Activated T-helper 1 cell treated with anti-CD3 and anti-CD28 coated beads, Interleukin-12 subunit alpha, Interleukin-12 subunit beta, Interleukin-2, Interleukin-4 antibody, amounts not matched to agents 30 ng/mL and 10 ng/mL and 1 ng/mL, durations not matched to agents 14 hours and 24 hours and 36 hours (primary cell): Measurements from ENCODE around the gene PHKA1. TPM values are rescaled to one million over a fixed set of nuclear protein-coding genes. Genes with fewer than 3 reads are reported as not detected.
"Not testable (repeated sequence)": the region's sequence is repeated elsewhere in the genome, so short reads cannot be mapped to it uniquely, and the experiment has no call there.

ENCODE experiments used
- DNase-seq: peaks from one replicate; pipeline ENCODE4 v3.0.0; 2021; ENCODE audit warnings: low spot score
- H3K27ac Mint-ChIP-seq: one replicate; pipeline ENCODE4 v1.8.0; 2021; ENCODE audit warnings: mild to moderate bottlenecking, mixed read lengths
- H3K27me3 Mint-ChIP-seq: one replicate; pipeline ENCODE4 v1.8.0; 2022; ENCODE audit warnings: mild to moderate bottlenecking, moderate library complexity, mixed read lengths; ENCODE audit not compliant: insufficient read depth
- H3K36me3 Mint-ChIP-seq: one replicate; pipeline ENCODE4 v1.8.0; 2021; ENCODE audit warnings: low read depth, mixed read lengths
- H3K4me1 Mint-ChIP-seq: one replicate; pipeline ENCODE4 v1.8.0; 2021; ENCODE audit warnings: low read depth, mixed read lengths
- H3K4me3 Mint-ChIP-seq: one replicate; pipeline ENCODE4 v1.8.0; 2021; ENCODE audit warnings: mild to moderate bottlenecking, moderate library complexity, mixed read lengths
- H3K9me3 Mint-ChIP-seq: one replicate; pipeline ENCODE4 v1.8.0; 2021; ENCODE audit warnings: mixed read lengths
- intact Hi-C: fragments of 100-400 bp; cut with micrococcal nuclease; formaldehyde crosslinking; loops from one replicate; pipeline ENCODE4 v1.15.1; 2024
- total RNA-seq: library from RNA; stranded (reverse); gene quantifications from 2 replicates; pipeline ENCODE4 v1.2.3, GENCODE V29; 2022

The PHKA1 gene
- total RNA-seq = 7.5 TPM in 2 replicates

GRCh38 chrX:72713599-72714477 is at the start of gene PHKA1:
Gene PHKA1 (minus strand): TSS chrX:72714306. CDS start chrX:72713880, 426 bp downstream.
- Mint-ChIP-seq H3K4me1 (peaks cover 16% of the 10 kb centered on the region), H3K27ac (peak within 1 kb of the TSS; percentile 34), H3K4me3 (peak within 1 kb of the TSS; percentile 78)
- not testable (repeated sequence) for H3K9me3 Mint-ChIP-seq, H3K36me3 Mint-ChIP-seq, H3K27me3 Mint-ChIP-seq
- intact Hi-C loops = loop anchor here (1.0 to 5.0 kb wide), 4 partner anchors 93 to 407 kb away; partner anchors contain the start of genes CITED1 and HDAC8
- peak; percentile 27 for DNase-seq

DNA sequence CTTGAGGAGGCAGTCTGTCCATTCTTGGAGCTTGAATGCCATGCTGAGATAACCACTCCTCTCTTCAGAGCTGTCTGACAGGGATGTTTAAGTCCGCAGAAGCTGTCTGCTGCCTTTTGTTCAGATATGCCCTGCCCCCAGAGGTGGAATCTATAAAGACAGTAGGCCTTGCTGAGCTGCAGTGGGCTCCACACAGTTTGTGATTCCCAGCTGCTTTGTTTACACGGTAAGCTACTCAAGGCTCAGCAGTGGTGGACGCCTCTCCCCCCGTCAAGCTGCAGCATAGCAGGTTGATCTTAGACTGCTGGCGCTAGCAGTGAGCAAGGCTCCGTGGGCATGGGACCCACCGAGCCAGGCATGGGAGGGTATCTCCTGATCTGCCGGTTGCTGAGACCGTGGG is 46.3 kb upstream of the PHKA1 start:
- intact Hi-C loops, H3K4me1 Mint-ChIP-seq, H3K36me3 Mint-ChIP-seq, H3K4me3 Mint-ChIP-seq, H3K27ac Mint-ChIP-seq, DNase-seq, H3K27me3 Mint-ChIP-seq, H3K9me3 Mint-ChIP-seq: not testable (repeated sequence)

DNA sequence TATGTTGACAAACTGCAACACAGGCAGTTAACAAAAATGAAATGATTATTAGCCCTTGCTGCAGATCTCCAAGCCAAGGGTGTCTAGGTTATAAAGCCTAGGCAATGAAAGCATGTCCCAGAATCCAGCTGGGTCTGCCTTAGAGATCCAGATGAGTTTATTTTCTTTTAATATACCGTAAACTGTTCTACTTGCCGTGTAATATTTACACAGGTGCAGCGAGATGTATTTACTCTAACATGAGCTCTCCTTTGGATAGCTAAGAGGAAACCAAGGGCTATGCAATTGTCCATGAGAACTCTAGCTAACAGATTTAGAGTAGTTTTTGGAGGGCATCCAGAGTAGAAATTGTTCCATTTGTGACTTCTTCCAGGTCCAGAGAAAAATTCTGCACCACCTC is 34.4 kb upstream of the PHKA1 start:
- H3K27me3 Mint-ChIP-seq, intact Hi-C loops, H3K9me3 Mint-ChIP-seq, DNase-seq, H3K4me1 Mint-ChIP-seq, H3K27ac Mint-ChIP-seq, H3K4me3 Mint-ChIP-seq, H3K36me3 Mint-ChIP-seq: not testable (repeated sequence)

GRCh38 chrX:72745546-72745945 is 31.4 kb upstream of the PHKA1 start:
- H3K27me3 Mint-ChIP-seq, H3K27ac Mint-ChIP-seq: not testable (repeated sequence)

DNA sequence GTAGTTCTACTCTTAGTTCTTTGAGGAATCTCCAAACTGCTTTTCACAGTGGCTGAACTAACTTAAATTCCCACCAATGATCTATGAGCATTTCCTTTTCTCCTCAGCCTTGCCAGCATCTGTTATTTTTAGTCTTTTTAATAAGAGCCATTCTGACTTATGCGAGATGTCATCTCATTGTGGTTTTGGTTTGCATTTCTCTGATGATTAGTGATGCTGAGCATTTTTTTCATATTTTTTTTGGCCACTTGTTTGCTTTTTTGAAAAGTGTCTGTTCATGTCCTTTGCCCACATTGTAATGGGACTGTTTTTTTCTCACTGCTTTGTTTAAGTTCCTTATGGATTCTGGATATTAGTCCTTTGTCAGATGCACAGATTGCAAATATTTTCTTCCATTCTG is 21.5 kb upstream of the PHKA1 start:
- intact Hi-C loops = no loop called here
- Mint-ChIP-seq H3K4me3 (no peak overlapping the region), H3K4me1 (no peaks in the 10 kb centered on the region), H3K36me3 (no peaks in the 10 kb centered on the region), H3K9me3 (no peaks in the 10 kb centered on the region), H3K27me3 (peaks cover 19% of the 10 kb centered on the region), H3K27ac (no peak overlapping the region)
- no peak for DNase-seq

More at GRCh38 chrX:72745546-72745945, 31.4 kb upstream of the PHKA1 start:
- DNase-seq, H3K4me3 Mint-ChIP-seq, H3K36me3 Mint-ChIP-seq, intact Hi-C loops, H3K9me3 Mint-ChIP-seq, H3K4me1 Mint-ChIP-seq: not testable (repeated sequence)

GRCh38 chrX:72733636-72734035 is 19.5 kb upstream of the PHKA1 start:
- H3K27ac Mint-ChIP-seq, H3K36me3 Mint-ChIP-seq, DNase-seq, H3K4me1 Mint-ChIP-seq, H3K9me3 Mint-ChIP-seq, intact Hi-C loops, H3K4me3 Mint-ChIP-seq: not testable (repeated sequence)
- H3K27me3 Mint-ChIP-seq = peaks cover 17% of the 10 kb centered on the region

DNA sequence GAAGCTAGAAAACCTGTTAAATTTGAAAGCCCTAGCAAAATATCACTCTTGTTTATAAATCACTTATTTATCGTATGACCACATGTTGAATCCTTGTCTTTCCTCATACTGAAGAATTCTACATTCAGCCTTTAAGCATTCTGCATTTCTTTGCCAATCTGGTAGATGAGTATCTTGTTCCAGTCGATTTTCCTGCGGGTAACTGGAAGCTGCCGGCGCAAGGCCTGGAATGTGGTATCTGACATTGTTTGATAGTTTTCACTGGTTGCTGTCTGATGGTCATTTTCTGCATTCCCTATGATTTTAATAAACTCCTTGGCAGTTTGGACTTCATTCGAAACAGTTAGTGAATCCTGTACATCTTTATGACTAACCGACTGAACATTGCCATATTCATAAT is 13.7 kb upstream of the PHKA1 start:
- no peak overlapping the region for H3K4me3 Mint-ChIP-seq

DNA sequence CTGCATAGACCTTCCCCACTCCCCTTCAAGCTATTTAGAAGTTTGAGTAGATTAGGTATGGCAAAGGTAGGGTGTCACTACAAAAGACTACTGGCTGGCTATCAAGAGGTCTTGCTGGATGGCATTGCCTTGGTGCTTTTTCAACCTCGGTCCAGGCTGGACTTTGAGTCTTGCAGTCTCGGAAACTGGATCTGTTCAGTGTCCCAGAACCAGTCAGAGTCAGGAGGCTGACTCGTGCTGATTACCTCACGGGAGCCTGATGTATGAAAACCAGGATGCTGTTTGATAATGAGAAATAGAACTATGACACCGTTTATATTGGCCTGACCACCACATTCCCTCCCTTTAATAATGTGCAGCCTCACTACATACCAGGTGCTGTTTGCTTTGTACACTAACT is 2.7 kb upstream of the PHKA1 start:
- no peak overlapping the region for H3K27ac Mint-ChIP-seq
- H3K9me3 Mint-ChIP-seq = no peaks in the 10 kb centered on the region
- H3K4me3 Mint-ChIP-seq = peak overlapping the region; percentile 7
- intact Hi-C loops = no loop called here
- H3K36me3 Mint-ChIP-seq = peaks cover 4% of the 10 kb centered on the region
- H3K27me3 Mint-ChIP-seq = no peaks in the 10 kb centered on the region
- peaks cover 16% of the 10 kb centered on the region for H3K4me1 Mint-ChIP-seq
- DNase-seq = no peak

More for the DNA sequence above, 13.7 kb upstream of the PHKA1 start:
- Mint-ChIP-seq H3K9me3 (no peaks in the 10 kb centered on the region), H3K27ac (no peak overlapping the region), H3K27me3 (peaks cover 8% of the 10 kb centered on the region), H3K4me1 (no peaks in the 10 kb centered on the region), H3K36me3 (no peaks in the 10 kb centered on the region)
- DNase-seq = no peak
- intact Hi-C loops = no loop called here

DNA sequence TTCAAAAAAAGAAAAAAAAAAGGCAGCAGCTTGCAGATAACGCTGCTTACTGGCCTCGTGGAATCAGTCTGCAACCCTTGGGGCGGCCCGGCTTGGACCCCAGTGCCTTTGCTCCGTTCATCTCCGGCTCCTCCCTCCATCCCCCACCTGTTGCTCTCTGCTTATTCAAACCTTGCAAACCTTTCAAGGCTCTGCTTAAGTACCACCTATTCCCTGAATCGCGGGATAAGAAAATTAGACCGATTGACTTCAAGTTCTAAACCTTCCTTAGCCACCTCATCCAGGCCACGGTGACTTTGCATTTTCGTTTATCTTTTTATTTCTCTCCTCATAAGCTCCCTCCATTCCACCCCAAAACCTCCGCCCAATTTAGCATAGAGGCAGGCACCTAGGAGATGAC is 1.4 kb upstream of the PHKA1 start:
- H3K9me3 Mint-ChIP-seq = no peaks in the 10 kb centered on the region
- DNase-seq = no peak
- H3K4me1 Mint-ChIP-seq = peaks cover 16% of the 10 kb centered on the region
- H3K27me3 Mint-ChIP-seq = no peaks in the 10 kb centered on the region
- intact Hi-C loops = loop anchor here (2.0 kb wide), 1 partner anchor 367 kb away; no protein-coding TSS in a partner anchor
- H3K27ac Mint-ChIP-seq = no peak overlapping the region
- H3K4me3 Mint-ChIP-seq = peak overlapping the region; percentile 60
- H3K36me3 Mint-ChIP-seq = peaks cover 4% of the 10 kb centered on the region

DNA sequence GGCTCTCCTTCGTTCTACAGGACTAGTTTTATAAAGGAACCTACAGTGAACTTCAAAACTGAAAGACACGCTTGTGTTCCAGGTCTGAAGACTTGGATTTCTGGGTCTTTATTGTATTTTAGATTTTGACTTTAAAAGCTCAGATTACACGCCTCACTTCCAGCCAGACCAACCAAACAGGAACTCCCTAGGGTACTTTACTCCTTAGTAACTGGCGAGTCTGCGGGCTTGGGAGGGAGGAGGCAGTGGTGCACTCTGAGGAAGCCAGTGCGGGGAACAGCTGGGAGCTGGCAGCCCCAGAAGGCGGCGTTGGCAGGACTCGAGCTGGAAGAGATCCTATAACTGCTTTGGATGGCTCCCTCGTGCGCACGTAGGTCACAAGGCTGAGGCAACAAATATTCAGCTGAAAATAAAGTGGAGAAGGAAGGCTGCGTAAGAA is 391 bp upstream of the PHKA1 start:
- no peaks in the 10 kb centered on the region for H3K27me3 Mint-ChIP-seq
- intact Hi-C loops = loop anchor here (2.0 to 5.0 kb wide), 3 partner anchors 142 to 407 kb away; partner anchors contain the start of genes CITED1 and HDAC8

DNA sequence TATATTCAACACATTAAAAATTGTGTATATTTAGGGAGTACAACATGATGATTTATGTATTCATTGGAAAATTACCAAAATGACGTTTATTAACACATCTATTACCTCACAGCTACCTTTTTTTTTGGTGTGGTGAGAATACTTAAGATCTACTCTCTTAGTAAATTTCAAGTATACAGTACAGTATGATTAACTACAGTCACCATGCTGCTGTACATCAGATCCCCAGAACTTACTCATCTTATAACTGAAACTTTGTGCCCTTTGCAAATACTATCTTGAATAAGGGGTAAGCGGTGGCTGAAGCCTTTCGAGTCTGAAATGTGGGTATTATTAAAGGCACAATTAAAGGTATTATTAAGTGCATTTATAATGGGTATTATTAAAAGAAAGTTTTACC is 976 bp downstream of the PHKA1 start:
- no peak for DNase-seq
- no peaks in the 10 kb centered on the region for H3K9me3 Mint-ChIP-seq
- H3K27ac Mint-ChIP-seq = peak overlapping the region; percentile 34
- H3K4me1 Mint-ChIP-seq = peaks cover 16% of the 10 kb centered on the region
- intact Hi-C loops = loop anchor here (1.0 to 5.0 kb wide), 3 partner anchors 92 to 406 kb away; partner anchors contain the start of genes CITED1 and HDAC8
- no peaks in the 10 kb centered on the region for H3K27me3 Mint-ChIP-seq
- H3K4me3 Mint-ChIP-seq = peak overlapping the region; percentile 78
- peaks cover 4% of the 10 kb centered on the region for H3K36me3 Mint-ChIP-seq

More for the DNA sequence above, 391 bp upstream of the PHKA1 start:
- Mint-ChIP-seq H3K27ac (peak overlapping the region; percentile 29), H3K36me3 (peaks cover 4% of the 10 kb centered on the region), H3K9me3 (no peaks in the 10 kb centered on the region), H3K4me3 (peak overlapping the region; percentile 76), H3K4me1 (peaks cover 16% of the 10 kb centered on the region)
- DNase-seq = no peak

DNA sequence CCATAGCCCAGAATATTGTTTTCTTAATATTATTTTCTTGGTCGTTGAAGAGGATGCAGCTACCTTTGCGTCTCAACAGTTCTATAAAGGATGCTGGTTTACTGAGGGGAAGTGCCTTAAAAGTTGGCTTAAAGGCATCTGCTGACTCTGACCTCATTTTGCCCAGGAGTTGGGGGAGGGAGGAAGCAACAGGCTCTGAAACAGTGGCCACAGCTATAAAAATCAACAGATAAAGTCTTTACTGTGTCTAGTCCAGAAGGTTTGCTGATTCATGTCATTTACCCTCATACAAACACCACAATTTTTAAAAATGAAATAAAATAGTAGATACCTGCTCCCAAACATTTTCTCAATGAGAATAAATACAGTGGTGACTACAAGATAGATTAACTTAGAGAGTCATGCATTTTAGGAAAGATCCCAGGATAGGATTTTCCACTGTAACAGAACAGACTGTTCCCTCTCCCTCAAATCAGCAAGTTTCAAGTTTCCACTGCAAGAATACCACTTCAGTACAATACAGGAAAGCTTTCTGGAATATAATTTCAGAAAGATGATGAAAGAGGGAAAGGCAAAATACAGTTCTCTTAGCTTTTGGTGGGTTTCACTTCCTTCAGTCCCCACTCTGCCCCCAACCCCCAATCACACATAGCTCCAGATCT is 1.9 kb downstream of the PHKA1 start:
- peaks cover 16% of the 10 kb centered on the region for H3K4me1 Mint-ChIP-seq
- intact Hi-C loops = loop anchor here (5.0 kb wide), 2 partner anchors 140 to 405 kb away; partner anchors contain the start of genes CITED1 and HDAC8
- no peak for DNase-seq
- H3K36me3 Mint-ChIP-seq = peaks cover 4% of the 10 kb centered on the region
- no peaks in the 10 kb centered on the region for H3K27me3 Mint-ChIP-seq
- H3K27ac Mint-ChIP-seq = no peak overlapping the region
- no peak overlapping the region for H3K4me3 Mint-ChIP-seq
- H3K9me3 Mint-ChIP-seq = no peaks in the 10 kb centered on the region

- no peak overlapping the region for H3K27ac Mint-ChIP-seq
- H3K27me3 Mint-ChIP-seq = no peaks in the 10 kb centered on the region
- H3K4me1 Mint-ChIP-seq = no peaks in the 10 kb centered on the region
- no peaks in the 10 kb centered on the region for H3K9me3 Mint-ChIP-seq
- H3K4me3 Mint-ChIP-seq = no peak overlapping the region
- intact Hi-C loops = loop anchor here (10.0 kb wide), 1 partner anchor 509 kb away; the partner anchor contains the start of gene NAP1L2
- DNase-seq = no peak
- H3K36me3 Mint-ChIP-seq = no peaks in the 10 kb centered on the region
Observed at GRCh38 chrX:72705814-72706213, 8.3 kb downstream of the PHKA1 start.
